Esophagus squamous epithelium (tissue), 5 donors: ENCODE measurements around the gene NCAPH2. TPM values are rescaled to one million over a fixed set of nuclear protein-coding genes. Genes with fewer than 3 reads are reported as not detected.

Experiments
- DNase-seq: peaks from one replicate; lab custom pipeline; 2025; lab: John Stamatoyannopoulos, UW
- H3K27ac ChIP-seq, 4 donors: fragments of 200-600 bp; sonication (generic); one replicate each; pipeline ENCODE4 v1.5.1; 2016 to 2019; ENCODE audit warnings: mild to moderate bottlenecking in 1 of 4
- H3K27me3 ChIP-seq, 4 donors: fragments of 200-600 bp; sonication (generic); 1 replicate in 3 of 4; 2 replicates in 1 of 4; pipeline versions ENCODE4 v1.5.1 to v1.6.0; 2017 to 2021; ENCODE audit warnings: antibody characterized with exemption in 1 of 4
- H3K36me3 ChIP-seq, 3 donors: fragments of 200-600 bp; sonication (generic); one replicate each; pipeline ENCODE4 v1.5.1; 2016 to 2019
- H3K4me1 ChIP-seq, 3 donors: fragments of 200-600 bp; sonication (generic); one replicate each; pipeline ENCODE4 v1.5.1; 2017 to 2019
- H3K4me3 ChIP-seq, 4 donors: fragments of 200-600 bp; sonication (generic); 1 replicate in 3 of 4; 2 replicates in 1 of 4; pipeline ENCODE4 v1.5.1; 2016 to 2019; ENCODE audit warnings: mild to moderate bottlenecking in 2 of 4, moderate library complexity in 1 of 4
- H3K9me3 ChIP-seq, 3 donors: fragments of 200-600 bp; sonication (generic); one replicate each; pipeline ENCODE4 v1.5.1; 2016 to 2019
- POLR2A ChIP-seq, 4 donors: fragments of 450-650 bp; IDR thresholded peaks; one replicate each; pipeline ENCODE4 v1.6.1; 2017; ENCODE audit warnings: antibody characterized with exemption in 4 of 4, mild to moderate bottlenecking in 4 of 4, moderate library complexity in 3 of 4
- WGBS, 2 donors: methylation state at CpG; one replicate each; pipeline ENCODE4 v1.1.5; 2018; 5-methylcytosine and 5-hydroxymethylcytosine counted together
- intact Hi-C: fragments of 100-400 bp; cut with DNase I; formaldehyde crosslinking; loops from one replicate; pipeline ENCODE4 v1.15.0; 2022
- total RNA-seq, 4 donors: library from RNA; depleted of rRNA; stranded (reverse); fragments of >200 nt; gene quantifications; one replicate each; pipeline ENCODE4 v1.1.0, GENCODE V29; 2016
- TF ChIP-seq, protein P1 (sequence below), 6 experiments: fragments of 450-650 bp in 4 of 6; fragments of 200-600 bp in 2 of 6; sonication (generic) in 2 of 6; IDR thresholded peaks; one replicate each; pipeline ENCODE4 v1.5.1; 2016 to 2019; ENCODE audit warnings: antibody characterized with exemption in 6 of 6, mild to moderate bottlenecking in 4 of 6, moderate library complexity in 4 of 6
- donor health status: DM: yes; HTN: yes; CAD: no.

The NCAPH2 gene
- 10 to 100 TPM; 30.2 to 42.6 (median 38.5) TPM for total RNA-seq

DNA sequence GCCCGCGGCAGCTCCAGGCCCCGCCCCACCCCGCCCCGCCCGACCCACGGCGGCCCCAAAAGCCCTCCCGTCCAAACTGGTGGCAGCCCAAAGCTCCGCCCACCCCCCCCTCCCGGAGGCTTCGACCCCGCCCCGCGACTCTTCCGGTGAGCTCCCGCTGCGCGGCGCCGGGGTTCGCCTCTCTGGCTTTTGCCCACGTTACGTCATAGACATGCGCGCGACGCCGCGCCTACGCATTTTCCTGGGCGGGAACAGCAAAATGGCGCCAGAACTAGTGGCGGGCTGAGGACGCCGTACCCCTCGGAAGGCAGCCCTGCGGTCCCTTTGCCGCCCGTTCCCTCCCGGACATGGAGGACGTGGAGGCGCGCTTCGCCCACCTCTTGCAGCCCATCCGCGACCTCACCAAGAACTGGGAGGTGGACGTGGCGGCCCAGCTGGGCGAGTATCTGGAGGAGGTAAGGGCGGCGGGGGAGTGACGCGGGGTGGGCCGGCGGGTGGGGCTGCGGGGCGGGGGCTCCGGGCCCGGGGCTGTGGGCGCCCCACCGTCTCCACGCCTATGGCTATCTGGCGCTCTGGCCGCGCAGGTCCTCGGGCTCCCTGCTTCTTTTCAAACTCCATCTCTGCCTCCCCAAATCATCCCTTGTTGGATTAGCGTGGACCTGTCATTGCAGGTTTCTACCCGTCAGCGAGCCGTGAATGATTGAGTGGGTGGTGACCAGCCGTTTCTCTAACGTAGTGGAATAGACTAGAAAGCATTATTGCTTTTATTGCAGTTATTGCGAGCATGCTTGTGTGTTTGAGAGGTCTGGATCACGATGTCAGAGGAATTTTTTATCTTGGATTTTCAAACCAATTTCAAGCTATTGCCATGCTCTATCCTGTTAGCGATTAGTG lies at the start of gene NCAPH2:
Gene NCAPH2, plus strand, starts transcription at position 234 of the 894 bp plus-strand sequence. Its CDS starts 114 bp downstream, at position 348.
- H3K27ac ChIP-seq: peak within 1 kb of the TSS; percentile 95 to 99 (median 97)
- DNase-seq: peak; percentile 71
- peaks cover 7 to 56% (median 15%) of the 10 kb centered on the region in 3 donors for H3K36me3 ChIP-seq
- no peaks in the 10 kb centered on the region for H3K9me3 ChIP-seq
- WGBS, 2 donors: 0 to 1% methylated on average over 10 to 18 of the region's 76 CpGs
- peaks cover 27 to 62% (median 38%) of the 10 kb centered on the region in 3 donors for H3K4me1 ChIP-seq
- H3K4me3 ChIP-seq: peak within 1 kb of the TSS; percentile 88 to 97 (median 94)
- intact Hi-C loops: no loop called here
- H3K27me3 ChIP-seq: no peaks in the 10 kb centered on the region
- TF ChIP-seq, protein P1, sequence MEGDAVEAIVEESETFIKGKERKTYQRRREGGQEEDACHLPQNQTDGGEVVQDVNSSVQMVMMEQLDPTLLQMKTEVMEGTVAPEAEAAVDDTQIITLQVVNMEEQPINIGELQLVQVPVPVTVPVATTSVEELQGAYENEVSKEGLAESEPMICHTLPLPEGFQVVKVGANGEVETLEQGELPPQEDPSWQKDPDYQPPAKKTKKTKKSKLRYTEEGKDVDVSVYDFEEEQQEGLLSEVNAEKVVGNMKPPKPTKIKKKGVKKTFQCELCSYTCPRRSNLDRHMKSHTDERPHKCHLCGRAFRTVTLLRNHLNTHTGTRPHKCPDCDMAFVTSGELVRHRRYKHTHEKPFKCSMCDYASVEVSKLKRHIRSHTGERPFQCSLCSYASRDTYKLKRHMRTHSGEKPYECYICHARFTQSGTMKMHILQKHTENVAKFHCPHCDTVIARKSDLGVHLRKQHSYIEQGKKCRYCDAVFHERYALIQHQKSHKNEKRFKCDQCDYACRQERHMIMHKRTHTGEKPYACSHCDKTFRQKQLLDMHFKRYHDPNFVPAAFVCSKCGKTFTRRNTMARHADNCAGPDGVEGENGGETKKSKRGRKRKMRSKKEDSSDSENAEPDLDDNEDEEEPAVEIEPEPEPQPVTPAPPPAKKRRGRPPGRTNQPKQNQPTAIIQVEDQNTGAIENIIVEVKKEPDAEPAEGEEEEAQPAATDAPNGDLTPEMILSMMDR (IDR thresholded peaks at IDR 0.05): peak in 3 of 6 experiments; percentile 10 to 42 (median 17)
- peak in 3 of 4 donors; percentile 76 to 94 (median 86) for TF ChIP-seq POLR2A (IDR thresholded peaks at IDR 0.05)

DNA sequence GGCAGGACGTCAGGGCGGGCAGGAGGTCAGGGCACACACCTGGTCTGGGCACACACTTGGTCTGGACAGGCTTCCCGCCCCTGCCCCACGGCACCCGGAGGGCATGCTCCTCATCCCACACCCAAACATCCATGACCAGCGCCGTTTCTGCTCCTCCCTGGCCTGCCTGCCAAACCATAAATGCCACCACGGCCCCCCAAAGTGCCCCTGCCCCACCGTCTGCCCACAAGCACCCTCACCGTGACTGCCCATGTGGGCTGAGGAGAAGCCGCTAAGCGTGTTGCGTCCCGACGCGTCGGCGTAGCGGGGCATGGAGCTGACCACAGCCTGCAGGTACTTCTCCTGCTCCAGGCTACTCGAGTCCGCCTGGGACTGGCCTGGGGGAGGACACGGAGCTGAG lies 49.0 kb upstream of the NCAPH2 start:
- Histone ChIP-seq H3K4me3 (no peak overlapping the region), H3K27ac (no peak overlapping the region), H3K36me3 (peaks cover 79 to 100% (median 90%) of the 10 kb centered on the region in 3 donors), H3K4me1 (peaks cover 13 to 33% (median 14%) of the 10 kb centered on the region in 3 donors), H3K27me3 (no peaks in the 10 kb centered on the region), H3K9me3 (no peaks in the 10 kb centered on the region)
- DNase-seq: no peak
- intact Hi-C loops: no loop called here
- TF ChIP-seq POLR2A (IDR thresholded peaks at IDR 0.05): no peak
- TF ChIP-seq, protein P1 (IDR thresholded peaks at IDR 0.05): no peak
- WGBS, 2 donors: 87 to 95% methylated on average over 2 to 18 of the region's 22 CpGs

DNA sequence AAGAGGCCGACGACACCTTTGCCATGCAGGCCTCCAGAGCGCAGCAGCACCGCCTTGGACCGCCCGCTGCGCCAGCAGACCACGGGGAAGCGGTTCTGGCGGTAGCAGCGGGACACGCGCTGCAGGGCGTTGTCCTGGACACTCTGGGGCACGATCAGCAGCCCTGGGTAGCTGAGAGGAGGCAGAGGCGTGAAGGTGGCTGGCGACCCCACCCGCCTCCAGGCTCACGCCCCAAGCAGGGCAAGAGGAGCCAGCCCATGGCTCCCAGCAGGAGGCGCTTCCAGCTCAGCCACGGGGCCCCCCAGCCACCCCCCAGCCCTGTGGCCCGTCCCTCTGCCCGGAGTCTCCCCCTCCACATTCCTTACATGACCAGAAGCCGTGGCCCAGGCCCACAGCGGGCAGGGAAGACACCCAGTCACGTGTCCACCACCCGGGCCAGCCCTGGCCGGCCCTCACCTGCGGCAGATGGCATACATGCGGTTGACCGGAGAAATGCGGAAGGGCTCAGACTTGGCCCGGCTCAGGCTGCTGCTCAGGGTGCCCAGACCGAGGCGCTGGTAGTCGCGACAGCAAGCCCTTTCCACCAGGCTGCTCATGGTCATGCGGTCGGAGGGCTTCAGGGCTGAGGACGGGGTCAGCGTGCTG lies 48.4 kb upstream of the NCAPH2 start:
- DNase-seq: no peak
- Histone ChIP-seq H3K4me3 (no peak overlapping the region), H3K4me1 (peaks cover 13 to 33% (median 14%) of the 10 kb centered on the region in 3 donors), H3K36me3 (peaks cover 79 to 100% (median 90%) of the 10 kb centered on the region in 3 donors), H3K27me3 (no peaks in the 10 kb centered on the region), H3K9me3 (no peaks in the 10 kb centered on the region), H3K27ac (peak overlapping the region in 2 of 4 donors; percentile 73 to 74)
- TF ChIP-seq, protein P1 (IDR thresholded peaks at IDR 0.05): no peak
- TF ChIP-seq POLR2A (IDR thresholded peaks at IDR 0.05): no peak
- 94 to 98% methylated on average over 15 to 22 of the region's 41 CpGs for WGBS, 2 donors
- intact Hi-C loops: no loop called here

DNA sequence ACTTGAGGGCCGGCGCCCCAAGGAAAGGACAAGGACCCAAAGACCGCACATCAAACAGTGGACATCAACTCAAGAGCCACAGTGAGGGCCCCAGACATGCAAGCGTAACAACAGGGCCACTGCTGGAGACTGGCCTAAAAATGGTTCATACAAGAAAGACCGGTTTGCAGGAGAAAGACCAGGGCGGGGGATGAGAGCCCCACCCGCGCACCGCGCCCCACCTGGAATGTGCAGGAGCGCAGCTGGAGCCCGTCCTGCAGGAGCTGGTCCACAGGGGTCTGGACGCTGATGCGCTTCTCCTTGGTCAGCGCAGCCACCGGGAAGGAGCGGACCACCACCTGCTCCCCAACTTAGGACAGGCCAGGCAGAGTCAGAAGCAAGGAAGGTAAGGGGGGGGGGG lies 47.1 kb upstream of the NCAPH2 start:
- Histone ChIP-seq H3K4me1 (peaks cover 13 to 33% (median 14%) of the 10 kb centered on the region in 3 donors), H3K27me3 (no peaks in the 10 kb centered on the region), H3K9me3 (no peaks in the 10 kb centered on the region), H3K27ac (peak overlapping the region; percentile 52 to 81 (median 74)), H3K36me3 (peaks cover 79 to 100% (median 90%) of the 10 kb centered on the region in 3 donors), H3K4me3 (no peak overlapping the region)
- DNase-seq: no peak
- TF ChIP-seq, protein P1 (IDR thresholded peaks at IDR 0.05): no peak
- TF ChIP-seq POLR2A (IDR thresholded peaks at IDR 0.05): no peak
- intact Hi-C loops: no loop called here
- 37 to 76% methylated on average over 12 to 15 of the region's 17 CpGs for WGBS, 2 donors
